ENCODE data around the gene GRK5. TPM values are rescaled to one million over a fixed set of nuclear protein-coding genes. Genes with fewer than 3 reads are reported as not detected.
A peak's percentile ranks its signal among the peaks of the same experiment; 100 is the strongest.

Gene GRK5
- total RNA-seq, 1 donor from 2014 or later = 4.3 TPM

DNA sequence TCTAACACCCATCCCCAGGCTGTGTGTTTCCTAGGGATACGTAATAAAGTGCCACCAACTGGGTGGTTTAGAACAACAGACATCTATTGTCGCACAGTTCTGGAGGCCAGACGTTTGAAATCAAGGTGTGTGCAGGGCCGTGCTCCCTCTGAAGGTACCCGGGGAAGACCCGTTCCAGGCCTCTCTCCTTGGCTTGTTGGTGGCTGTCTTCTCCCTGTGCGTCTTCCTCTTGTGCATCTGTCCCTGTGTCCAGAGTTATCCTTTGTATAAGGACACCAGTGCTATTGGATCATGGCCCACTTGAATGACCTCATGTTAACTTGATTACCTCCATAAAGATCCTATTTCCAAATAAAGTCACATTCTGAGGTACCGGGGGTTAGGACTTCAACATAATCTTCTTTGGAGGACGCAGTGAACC lies 15.6 kb downstream of the GRK5 start:
- no peak overlapping the region for H3K4me3 ChIP-seq
- H3K36me3 Mint-ChIP-seq = peaks cover 1% of the 10 kb centered on the region
- no peaks in the 10 kb centered on the region for H3K79me2 ChIP-seq (ENCODE audit: low read depth)
- DNase-seq (ENCODE audit: low spot score) = no peak
- no peaks in the 10 kb centered on the region for H3K9me3 Mint-ChIP-seq
- TF ChIP-seq, protein P1, sequence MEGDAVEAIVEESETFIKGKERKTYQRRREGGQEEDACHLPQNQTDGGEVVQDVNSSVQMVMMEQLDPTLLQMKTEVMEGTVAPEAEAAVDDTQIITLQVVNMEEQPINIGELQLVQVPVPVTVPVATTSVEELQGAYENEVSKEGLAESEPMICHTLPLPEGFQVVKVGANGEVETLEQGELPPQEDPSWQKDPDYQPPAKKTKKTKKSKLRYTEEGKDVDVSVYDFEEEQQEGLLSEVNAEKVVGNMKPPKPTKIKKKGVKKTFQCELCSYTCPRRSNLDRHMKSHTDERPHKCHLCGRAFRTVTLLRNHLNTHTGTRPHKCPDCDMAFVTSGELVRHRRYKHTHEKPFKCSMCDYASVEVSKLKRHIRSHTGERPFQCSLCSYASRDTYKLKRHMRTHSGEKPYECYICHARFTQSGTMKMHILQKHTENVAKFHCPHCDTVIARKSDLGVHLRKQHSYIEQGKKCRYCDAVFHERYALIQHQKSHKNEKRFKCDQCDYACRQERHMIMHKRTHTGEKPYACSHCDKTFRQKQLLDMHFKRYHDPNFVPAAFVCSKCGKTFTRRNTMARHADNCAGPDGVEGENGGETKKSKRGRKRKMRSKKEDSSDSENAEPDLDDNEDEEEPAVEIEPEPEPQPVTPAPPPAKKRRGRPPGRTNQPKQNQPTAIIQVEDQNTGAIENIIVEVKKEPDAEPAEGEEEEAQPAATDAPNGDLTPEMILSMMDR (IDR thresholded peaks at IDR 0.05) = no peak
- H3K4me1 Mint-ChIP-seq = peaks cover 26% of the 10 kb centered on the region
- peaks cover 27% of the 10 kb centered on the region for H3K4me1 ChIP-seq
- peak overlapping the region; percentile 40 for H3K4me2 ChIP-seq
- peaks cover 3% of the 10 kb centered on the region for H3K27me3 Mint-ChIP-seq (ENCODE audit: insufficient read depth, low read depth)
- no peak overlapping the region for H3K9ac ChIP-seq
- H4K20me1 ChIP-seq (ENCODE audit: low read depth) = no peaks in the 10 kb centered on the region
- no peaks in the 10 kb centered on the region for H3F3A ChIP-seq (ENCODE audit: low read depth)
- no peaks in the 10 kb centered on the region for H3K27me3 ChIP-seq
- H2AFZ ChIP-seq (replicated peaks) = peak overlapping the region; percentile 37
- no peak overlapping the region for H3K4me3 Mint-ChIP-seq
- H3K9me3 ChIP-seq (ENCODE audit: low read depth) = no peaks in the 10 kb centered on the region
- no peaks in the 10 kb centered on the region for H3K36me3 ChIP-seq
- H3K27ac Mint-ChIP-seq = no peak overlapping the region
- no peak overlapping the region for H3K27ac ChIP-seq

DNA sequence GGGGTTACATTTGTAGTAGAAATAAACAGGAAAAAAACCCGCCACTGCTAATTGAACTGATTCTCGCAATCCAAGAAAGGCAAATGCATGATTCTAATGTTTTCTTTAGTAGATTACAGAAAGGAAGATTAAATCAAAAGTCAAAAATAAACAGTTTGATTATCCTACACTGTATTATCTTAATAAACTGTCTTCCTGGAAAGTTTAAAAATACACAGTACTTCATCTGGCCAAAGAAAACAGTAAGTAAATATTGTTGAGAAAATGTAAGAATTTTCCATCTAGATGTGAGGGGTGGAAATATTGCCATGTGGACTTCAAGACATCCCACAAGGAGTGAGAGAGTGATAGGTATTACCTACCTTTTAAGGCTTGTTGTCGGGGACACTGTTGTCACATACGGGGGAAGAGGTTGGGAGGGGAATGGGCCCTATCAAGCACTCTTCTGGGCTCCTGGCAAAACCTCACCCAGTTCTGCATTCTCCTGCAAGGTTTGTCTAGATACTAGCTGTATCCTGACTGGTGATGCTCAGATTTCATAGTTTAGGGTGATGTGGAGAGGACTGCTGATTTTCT lies 17.8 kb downstream of the GRK5 start:
- H3K27me3 ChIP-seq = no peaks in the 10 kb centered on the region
- H3K27ac ChIP-seq = no peak overlapping the region
- no peak overlapping the region for H3K4me2 ChIP-seq
- no peak overlapping the region for H3K9ac ChIP-seq
- H2AFZ ChIP-seq (replicated peaks) = no peak overlapping the region
- H3K4me3 Mint-ChIP-seq = no peak overlapping the region
- H3K4me1 Mint-ChIP-seq = peaks cover 20% of the 10 kb centered on the region
- no peaks in the 10 kb centered on the region for H3F3A ChIP-seq (ENCODE audit: low read depth)
- no peaks in the 10 kb centered on the region for H3K36me3 ChIP-seq
- H3K27ac Mint-ChIP-seq = no peak overlapping the region
- no peaks in the 10 kb centered on the region for H3K9me3 Mint-ChIP-seq
- no peaks in the 10 kb centered on the region for H3K79me2 ChIP-seq (ENCODE audit: low read depth)
- H4K20me1 ChIP-seq (ENCODE audit: low read depth) = no peaks in the 10 kb centered on the region
- no peaks in the 10 kb centered on the region for H3K9me3 ChIP-seq (ENCODE audit: low read depth)
- TF ChIP-seq, protein P1 (IDR thresholded peaks at IDR 0.05) = no peak
- TF ChIP-seq EZH2phosphoT487 (IDR thresholded peaks at IDR 0.05) = no peak
- TF ChIP-seq EZH2 (IDR thresholded peaks at IDR 0.05) = no peak
- peaks cover 21% of the 10 kb centered on the region for H3K4me1 ChIP-seq
- peaks cover 3% of the 10 kb centered on the region for H3K27me3 Mint-ChIP-seq (ENCODE audit: insufficient read depth, low read depth)
- no peak overlapping the region for H3K4me3 ChIP-seq
- peaks cover 1% of the 10 kb centered on the region for H3K36me3 Mint-ChIP-seq
- no peak for DNase-seq (ENCODE audit: low spot score)

DNA sequence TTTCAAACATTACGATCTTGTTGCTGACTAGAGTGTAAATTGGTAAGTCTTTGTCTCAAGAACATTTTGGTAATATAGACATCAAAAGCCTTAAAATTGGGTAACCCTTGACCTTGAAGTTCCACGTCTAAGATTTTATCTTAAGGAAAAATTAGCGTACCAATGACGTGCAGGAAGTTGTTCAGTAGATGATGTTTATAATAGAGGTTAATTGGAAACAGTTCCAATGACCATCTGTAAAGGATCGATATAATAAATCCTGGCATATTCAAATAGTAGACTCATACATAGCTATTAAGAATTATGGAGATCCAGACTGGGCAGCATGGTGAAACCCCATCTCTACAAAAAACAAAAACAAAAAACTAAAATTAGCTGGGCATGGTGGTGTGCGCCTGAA lies 20.5 kb downstream of the GRK5 start:
- Histone ChIP-seq H3F3A (ENCODE audit: low read depth) (no peaks in the 10 kb centered on the region), H3K79me2 (ENCODE audit: low read depth) (no peaks in the 10 kb centered on the region), H3K27ac (no peak overlapping the region), H3K4me3 (no peak overlapping the region), H3K36me3 (no peaks in the 10 kb centered on the region), H3K9ac (no peak overlapping the region), H4K20me1 (ENCODE audit: low read depth) (no peaks in the 10 kb centered on the region), H3K4me2 (no peak overlapping the region), H3K9me3 (ENCODE audit: low read depth) (no peaks in the 10 kb centered on the region), H3K4me1 (peaks cover 7% of the 10 kb centered on the region), H2AFZ (replicated peaks) (no peak overlapping the region), H3K27me3 (no peaks in the 10 kb centered on the region)
- TF ChIP-seq, protein P1 (IDR thresholded peaks at IDR 0.05) = no peak
- TF ChIP-seq EZH2phosphoT487 (IDR thresholded peaks at IDR 0.05) (no peak), EZH2 (IDR thresholded peaks at IDR 0.05) (no peak)
- H3K36me3 Mint-ChIP-seq = peaks cover 10% of the 10 kb centered on the region
- peaks cover 3% of the 10 kb centered on the region for H3K27me3 Mint-ChIP-seq (ENCODE audit: insufficient read depth, low read depth)
- peaks cover 14% of the 10 kb centered on the region for H3K9me3 Mint-ChIP-seq
- DNase-seq (ENCODE audit: low spot score) = no peak
- no peak overlapping the region for H3K4me3 Mint-ChIP-seq
- no peak overlapping the region for H3K27ac Mint-ChIP-seq
- H3K4me1 Mint-ChIP-seq = peaks cover 4% of the 10 kb centered on the region
